Neural cell (in vitro differentiated cells): ENCODE data around the gene TAOK2. TPM values are rescaled to one million over a fixed set of nuclear protein-coding genes. Genes with fewer than 3 reads are reported as not detected.
"Not testable (repeated sequence)": the region's sequence is repeated elsewhere in the genome, so short reads cannot be mapped to it uniquely, and the experiment has no call there.

Source experiments
- H2AFZ ChIP-seq: fragments of 200-600, 300-800 bp; sonication (generic), shearing (Covaris generic); 2 replicates; pipeline ENCODE4 v1.6.0; 2014; ENCODE audit warnings: low read depth, mild to moderate bottlenecking, antibody characterized with exemption, low read length, moderate library complexity
- H3F3A ChIP-seq: fragments of 200-600 bp; shearing (Covaris generic); 2 replicates; pipeline ENCODE4 v1.6.1; 2016; ENCODE audit warnings: mild to moderate bottlenecking, moderate library complexity, mixed read lengths, antibody characterized with exemption, low read length; ENCODE audit not compliant: insufficient read depth, poor library complexity, severe bottlenecking
- H3K27ac ChIP-seq: fragments of 200-600, 300-800 bp; sonication (generic), shearing (Covaris generic); 2 replicates; pipeline ENCODE4 v1.5.1; 2014; ENCODE audit warnings: mild to moderate bottlenecking, low read length, moderate library complexity
- H3K27me3 ChIP-seq: fragments of 300-800, 200-600 bp; sonication (generic), shearing (Covaris generic); 2 replicates; pipeline ENCODE4 v1.6.0; 2014; ENCODE audit warnings: mild to moderate bottlenecking, low read depth, low read length, moderate library complexity; ENCODE audit not compliant: insufficient read depth
- H3K36me3 ChIP-seq: fragments of 300-800, 200-600 bp; sonication (generic), shearing (Covaris generic); 2 replicates; pipeline ENCODE4 v1.5.1; 2014; ENCODE audit warnings: mild to moderate bottlenecking, antibody characterized with exemption, low read length, moderate library complexity; ENCODE audit not compliant: insufficient read depth
- H3K4me2 ChIP-seq: fragments of 300-800, 200-600 bp; sonication (generic), shearing (Covaris generic); 2 replicates; pipeline ENCODE4 v1.6.0; 2014; ENCODE audit warnings: mild to moderate bottlenecking, low read length
- H3K4me3 ChIP-seq: fragments of 300-800, 200-600 bp; sonication (generic), shearing (Covaris generic); 2 replicates; pipeline ENCODE4 v1.5.1; 2014; ENCODE audit warnings: mild to moderate bottlenecking, low read length, moderate library complexity
- H3K79me2 ChIP-seq: fragments of 200-600 bp; shearing (Covaris generic); replicated peaks from 2 replicates; pipeline ENCODE4 v1.6.0; 2014; ENCODE audit warnings: mild to moderate bottlenecking, low read length, moderate library complexity; ENCODE audit not compliant: insufficient read depth
- H3K9ac ChIP-seq: fragments of 300-800, 200-600 bp; sonication (generic), shearing (Covaris generic); 2 replicates; pipeline ENCODE4 v1.6.1; 2016; ENCODE audit warnings: mild to moderate bottlenecking, low read length, mixed read lengths
- H3K9me2 ChIP-seq: fragments of 200-600 bp; shearing (Covaris generic); 2 replicates; pipeline ENCODE4 v1.6.1; 2016; ENCODE audit warnings: mild to moderate bottlenecking, low read length, mixed read lengths; ENCODE audit not compliant: insufficient read depth
- H3K9me3 ChIP-seq: fragments of 200-600, 300-800 bp; sonication (generic), shearing (Covaris generic); 2 replicates; pipeline ENCODE4 v1.6.1; 2016; ENCODE audit warnings: mild to moderate bottlenecking, mixed run types, low read length, moderate library complexity, mixed read lengths
- H4K20me1 ChIP-seq: fragments of 200-600 bp; shearing (Covaris generic); 2 replicates; pipeline ENCODE4 v1.6.1; 2016; ENCODE audit warnings: mild to moderate bottlenecking, mixed run types; ENCODE audit not compliant: insufficient read depth
- CTCF ChIP-seq: fragments of 450-650 bp; IDR thresholded peaks from 2 replicates; pipeline ENCODE4 v1.5.1; 2014; ENCODE audit warnings: antibody characterized with exemption, mild to moderate bottlenecking, moderate library complexity; ENCODE audit not compliant: poor library complexity, severe bottlenecking
- EP300 ChIP-seq: fragments of 450-650 bp; conservative IDR thresholded peaks from 2 replicates; pipeline ENCODE4 v1.6.1; 2014; ENCODE audit warnings: antibody characterized with exemption, mild to moderate bottlenecking, moderate library complexity; ENCODE audit not compliant: poor library complexity, severe bottlenecking
- EZH2 ChIP-seq: fragments of 200-600, 300-800 bp; shearing (Covaris generic), sonication (generic); IDR thresholded peaks from 2 replicates; pipeline ENCODE4 v1.6.1; 2014; ENCODE audit warnings: antibody characterized with exemption, low read length, borderline replicate concordance, mild to moderate bottlenecking; ENCODE audit not compliant: insufficient read depth, poor library complexity, severe bottlenecking
- MXI1 ChIP-seq: fragments of 450-650 bp; conservative IDR thresholded peaks from 2 replicates; pipeline ENCODE4 v1.6.1; 2014; ENCODE audit warnings: antibody characterized with exemption, mild to moderate bottlenecking; ENCODE audit not compliant: poor library complexity, severe bottlenecking
- POLR2AphosphoS5 ChIP-seq: IDR thresholded peaks from 2 replicates; pipeline ENCODE4 v1.6.1; 2012
- RAD21 ChIP-seq: fragments of 450-650 bp; conservative IDR thresholded peaks from 2 replicates; pipeline ENCODE4 v1.6.1; 2014; ENCODE audit warnings: antibody characterized with exemption, mild to moderate bottlenecking, moderate library complexity
- REST ChIP-seq: IDR thresholded peaks from 2 replicates; pipeline ENCODE4 v1.6.1; 2012; ENCODE audit warnings: borderline replicate concordance
- SMC3 ChIP-seq: fragments of 450-650 bp; conservative IDR thresholded peaks from 2 replicates; pipeline ENCODE4 v1.6.1; 2014; ENCODE audit warnings: antibody characterized with exemption, mild to moderate bottlenecking, moderate library complexity; ENCODE audit not compliant: poor library complexity
- TAF1 ChIP-seq: IDR thresholded peaks from 2 replicates; pipeline ENCODE4 v1.6.1; 2012; ENCODE audit warnings: low read depth
- polyA plus RNA-seq: library from polyadenylated mRNA; depleted of rRNA; stranded (reverse); fragments of >200 nt; gene quantifications from 2 replicates; pipeline ENCODE4 v1.2.3, GENCODE V29; 2014

TAOK2 gene
- polyA plus RNA-seq, 1 donor from 2014 or later: 62.7 TPM

- no peak overlapping the region for H3K4me3 ChIP-seq
- H3K4me2 ChIP-seq: no peak overlapping the region
- no peaks in the 10 kb centered on the region for H3K36me3 ChIP-seq
- H3K9ac ChIP-seq: no peak overlapping the region
- H2AFZ ChIP-seq: no peak overlapping the region
- TF ChIP-seq POLR2AphosphoS5: no peak
- no peak for TF ChIP-seq EP300
- no peak for TF ChIP-seq RAD21
- TF ChIP-seq CTCF: no peak
- TF ChIP-seq MXI1: no peak
- no peak for TF ChIP-seq REST
- no peak for TF ChIP-seq SMC3
- no peak for TF ChIP-seq EZH2
- no peak for TF ChIP-seq TAF1
- no peaks in the 10 kb centered on the region for H3K79me2 ChIP-seq
- no peaks in the 10 kb centered on the region for H3K9me3 ChIP-seq
- no peaks in the 10 kb centered on the region for H3F3A ChIP-seq
- no peaks in the 10 kb centered on the region for H4K20me1 ChIP-seq
- no peak overlapping the region for H3K27ac ChIP-seq
- H3K9me2 ChIP-seq: no peaks in the 10 kb centered on the region
- no peaks in the 10 kb centered on the region for H3K27me3 ChIP-seq
Measured at GRCh38 chr16:29959293-29959692, 14.4 kb upstream of the TAOK2 start.

- H3K9me3 ChIP-seq, H3K9me2 ChIP-seq: not testable (repeated sequence)
Measured at GRCh38 chr16:29959821-29960220, 13.8 kb upstream of the TAOK2 start.

GRCh38 chr16:29961127-29961478 lies 12.6 kb upstream of the TAOK2 start:
- Histone ChIP-seq H2AFZ (peak overlapping the region; percentile 88), H3K4me3 (peak overlapping the region; percentile 88), H3K36me3 (no peaks in the 10 kb centered on the region), H3K9me3 (no peaks in the 10 kb centered on the region), H3K9ac (peak overlapping the region; percentile 82), H3F3A (no peaks in the 10 kb centered on the region), H3K27me3 (no peaks in the 10 kb centered on the region), H4K20me1 (no peaks in the 10 kb centered on the region), H3K4me2 (peak overlapping the region; percentile 77), H3K79me2 (no peaks in the 10 kb centered on the region), H3K27ac (no peak overlapping the region), H3K9me2 (no peaks in the 10 kb centered on the region)
- no peak for TF ChIP-seq RAD21
- no peak for TF ChIP-seq MXI1
- no peak for TF ChIP-seq EZH2
- no peak for TF ChIP-seq POLR2AphosphoS5
- TF ChIP-seq CTCF: no peak

More at GRCh38 chr16:29959821-29960220, 13.8 kb upstream of the TAOK2 start:
- not testable (repeated sequence) for H3K4me3 ChIP-seq, H3K27ac ChIP-seq, H2AFZ ChIP-seq, H3K36me3 ChIP-seq, H4K20me1 ChIP-seq, H3K27me3 ChIP-seq, H3K4me2 ChIP-seq, H3F3A ChIP-seq, H3K79me2 ChIP-seq, H3K9ac ChIP-seq
